Activated CD4-positive, alpha-beta T cell treated with anti-CD3 and anti-CD28 coated beads, Interleukin-2, amount 50 U/mL, for 48 hours (primary cell): ENCODE data around the gene POLN.
A peak's percentile ranks its signal among the peaks of the same experiment; 100 is the strongest.

ENCODE experiments used
- DNase-seq, 2 experiments: peaks; one replicate each; pipeline ENCODE4 v3.0.0-alpha.2; 2020

Gene POLN

GRCh38 chr4:2241410-2242353 is at the start of gene POLN, which contains the start of gene HAUS3:
Gene POLN (minus strand): TSS chr4:2242121. CDS start chr4:2229231, 12,890 bp downstream.
Gene HAUS3 (minus strand): TSS chr4:2242121. CDS start chr4:2240946, 1,175 bp downstream.
- DNase-seq: peak; percentile 99

DNA sequence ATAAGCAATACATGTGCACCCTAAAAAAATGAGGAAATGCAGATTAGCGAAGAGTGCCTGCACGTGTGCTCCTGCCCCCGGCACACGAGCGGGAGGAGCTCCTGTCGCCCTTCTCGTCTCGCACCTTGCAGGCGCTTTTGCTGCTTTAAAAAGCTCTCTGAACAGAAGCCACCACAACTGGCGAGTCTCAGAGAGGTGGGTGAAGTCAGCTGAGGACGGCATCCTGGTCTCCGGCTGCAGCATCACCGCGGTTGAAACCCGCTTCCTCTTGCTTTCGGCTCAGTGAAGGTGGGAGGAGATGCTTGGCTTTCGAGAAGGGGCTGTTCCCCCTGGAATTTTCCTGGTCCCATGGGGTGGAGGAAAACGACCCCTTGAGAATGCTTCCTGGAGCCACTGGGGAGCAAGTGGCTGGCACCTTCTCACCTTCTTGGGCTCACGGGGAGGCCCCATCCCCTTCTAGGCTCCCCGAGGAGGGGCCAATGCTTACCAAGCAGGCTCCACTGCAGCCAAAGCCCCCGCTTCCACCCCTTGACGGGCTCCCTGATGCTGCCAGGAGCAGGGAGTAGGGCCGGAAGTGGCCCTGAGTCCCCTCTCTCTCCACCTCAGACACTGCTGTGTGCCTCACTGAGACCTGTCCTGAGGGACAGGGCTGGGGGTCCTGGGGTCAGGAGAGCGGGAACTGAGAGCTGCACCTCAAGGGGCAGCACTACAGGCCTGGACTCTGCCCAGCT is 49.2 kb upstream of the POLN start:
- DNase-seq: peak; percentile 58 to 63

DNA sequence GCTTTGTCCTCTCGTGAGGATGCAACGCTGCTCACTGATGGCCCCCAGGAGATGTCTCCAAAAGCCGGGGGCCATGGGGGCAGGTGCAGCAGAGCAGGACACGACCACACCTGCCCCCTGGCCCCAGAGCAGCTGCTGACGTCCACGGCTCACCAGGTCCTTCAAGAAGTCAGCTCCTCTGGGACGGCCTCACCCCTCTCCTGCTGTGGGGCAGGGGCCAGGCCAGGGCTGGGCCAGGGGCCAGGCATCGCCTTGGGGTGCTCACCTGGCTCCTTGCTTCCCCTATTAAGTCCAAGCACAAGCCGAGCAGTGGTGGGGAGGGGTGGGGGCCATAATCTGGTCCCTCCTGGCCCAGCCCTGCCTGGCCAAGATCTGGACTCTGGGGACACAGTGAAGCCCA is 48.6 kb upstream of the POLN start:
- no peak for DNase-seq

DNA sequence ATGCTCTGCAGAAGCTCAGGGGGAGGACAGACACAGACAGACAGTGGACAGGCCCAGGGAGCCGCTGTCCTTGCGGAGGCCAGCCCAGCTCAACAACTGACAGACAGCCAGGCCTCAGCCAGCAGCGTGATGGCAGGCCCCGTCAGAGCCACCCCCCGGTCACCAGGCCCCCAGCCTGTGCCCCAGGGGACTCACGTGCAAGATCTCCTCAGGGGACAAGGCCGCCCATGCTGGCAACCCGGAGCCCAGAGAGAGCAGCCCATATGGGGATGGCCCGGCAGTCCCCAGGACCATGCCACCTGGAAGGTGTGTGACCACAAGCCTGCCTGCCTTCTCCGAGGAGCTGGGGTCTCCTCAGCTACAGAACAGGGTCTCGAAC is 48.0 kb upstream of the POLN start:
- DNase-seq: no peak

GRCh38 chr4:2289311-2289954 is 47.5 kb upstream of the POLN start:
- DNase-seq: no peak

DNA sequence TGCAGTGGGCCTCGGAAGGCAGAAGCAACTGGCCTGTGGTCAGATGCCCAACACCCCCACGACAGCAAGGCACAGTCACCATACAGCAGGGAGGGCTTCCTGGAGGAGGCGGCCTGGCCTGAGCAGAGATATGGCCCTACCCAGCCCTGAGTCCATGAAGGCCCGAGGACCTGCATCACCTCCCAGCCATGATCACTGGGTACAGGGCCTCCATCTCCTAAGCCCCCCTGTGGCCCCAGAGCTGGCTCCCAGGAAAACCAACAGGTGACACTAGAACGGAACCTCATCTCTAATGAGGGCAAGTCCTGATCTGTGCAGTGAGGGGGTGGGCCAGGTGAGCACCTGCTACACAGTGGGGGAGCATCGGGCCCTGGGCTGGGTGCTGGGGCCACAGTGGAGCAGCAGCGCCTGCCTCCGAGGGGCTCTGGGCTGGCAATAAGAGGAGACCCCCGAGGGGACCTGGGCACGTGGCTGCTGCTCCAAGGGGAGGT is 46.2 kb upstream of the POLN start:
- DNase-seq: no peak

- no peak for DNase-seq
Measured at GRCh38 chr4:2287594-2287915, 45.6 kb upstream of the POLN start.

DNA sequence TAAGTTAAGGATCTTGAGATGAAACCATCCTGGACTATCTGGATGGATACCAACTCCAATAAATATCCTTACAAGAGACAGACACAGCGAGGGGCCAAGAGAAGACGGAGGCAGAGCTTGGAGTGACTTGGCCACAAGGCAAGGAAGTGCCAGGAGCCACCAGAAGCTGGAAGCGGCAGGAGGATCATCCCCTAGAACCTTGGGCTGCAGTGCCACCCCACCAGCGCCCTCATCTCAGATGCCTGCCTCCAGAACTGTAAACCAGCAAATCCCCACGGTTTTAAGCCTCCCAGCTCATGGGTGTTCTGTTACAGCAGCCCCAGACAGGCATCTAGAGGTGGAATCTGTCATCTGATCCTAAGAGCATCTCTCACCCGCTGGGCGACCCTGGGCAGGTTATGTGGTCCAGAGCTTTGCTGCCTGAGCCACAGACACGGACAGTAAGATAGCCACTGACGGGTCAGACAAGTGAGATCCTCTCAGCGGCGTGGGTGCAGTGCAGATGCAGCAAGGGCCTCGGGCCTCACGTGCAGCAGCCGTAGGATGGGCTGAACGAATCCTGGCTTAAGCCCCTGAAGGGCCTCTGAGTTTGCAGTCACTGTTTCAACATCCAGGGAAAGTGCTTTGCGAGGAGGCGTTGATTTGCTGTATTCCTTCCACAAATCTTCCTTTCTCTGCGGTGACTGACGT is 45.1 kb upstream of the POLN start:
- no peak for DNase-seq

DNA sequence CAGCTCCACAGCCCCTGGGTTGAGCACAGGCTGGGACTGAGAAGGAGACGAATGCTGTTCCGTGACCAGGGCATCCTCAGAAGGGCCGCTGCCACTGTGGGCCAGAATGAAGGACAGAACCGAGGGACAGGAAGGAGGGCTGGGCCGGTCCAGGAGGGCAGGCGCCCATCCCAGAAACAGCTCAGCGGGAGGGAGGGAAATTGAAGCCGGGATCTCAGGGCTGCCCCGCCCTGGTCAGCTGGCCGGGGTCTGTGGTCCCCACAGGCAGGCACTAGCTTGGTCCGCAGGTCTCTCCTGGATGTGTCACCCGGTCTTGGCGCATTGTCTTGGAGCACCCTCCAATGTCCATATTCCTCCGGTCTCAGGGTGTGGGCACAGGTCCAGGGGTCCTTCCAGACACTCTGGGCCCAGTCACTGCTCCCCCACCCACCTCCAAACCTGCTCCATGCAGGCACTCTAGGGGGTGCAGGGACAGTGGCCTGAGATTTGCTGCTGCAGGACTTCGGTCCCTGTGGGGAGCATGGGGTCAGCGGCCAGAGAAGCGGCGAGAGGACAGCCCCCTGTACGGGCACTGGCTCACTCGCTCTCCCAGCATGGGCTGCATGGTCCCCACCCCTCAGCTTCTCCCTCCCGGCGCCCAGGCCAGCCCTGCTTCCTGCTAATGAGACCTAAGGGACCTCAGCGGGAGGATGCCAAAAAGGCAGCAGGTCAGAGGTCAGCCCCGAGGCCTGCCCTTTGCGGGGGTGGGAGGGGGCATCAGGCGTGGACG is 43.9 kb upstream of the POLN start:
- DNase-seq: no peak

GRCh38 chr4:2284934-2285612 is 43.2 kb upstream of the POLN start:
- DNase-seq: no peak

- no peak for DNase-seq
Measured at GRCh38 chr4:2284161-2284933, 42.4 kb upstream of the POLN start.

- DNase-seq: no peak
Measured at GRCh38 chr4:2283199-2283711, 41.3 kb upstream of the POLN start.

DNA sequence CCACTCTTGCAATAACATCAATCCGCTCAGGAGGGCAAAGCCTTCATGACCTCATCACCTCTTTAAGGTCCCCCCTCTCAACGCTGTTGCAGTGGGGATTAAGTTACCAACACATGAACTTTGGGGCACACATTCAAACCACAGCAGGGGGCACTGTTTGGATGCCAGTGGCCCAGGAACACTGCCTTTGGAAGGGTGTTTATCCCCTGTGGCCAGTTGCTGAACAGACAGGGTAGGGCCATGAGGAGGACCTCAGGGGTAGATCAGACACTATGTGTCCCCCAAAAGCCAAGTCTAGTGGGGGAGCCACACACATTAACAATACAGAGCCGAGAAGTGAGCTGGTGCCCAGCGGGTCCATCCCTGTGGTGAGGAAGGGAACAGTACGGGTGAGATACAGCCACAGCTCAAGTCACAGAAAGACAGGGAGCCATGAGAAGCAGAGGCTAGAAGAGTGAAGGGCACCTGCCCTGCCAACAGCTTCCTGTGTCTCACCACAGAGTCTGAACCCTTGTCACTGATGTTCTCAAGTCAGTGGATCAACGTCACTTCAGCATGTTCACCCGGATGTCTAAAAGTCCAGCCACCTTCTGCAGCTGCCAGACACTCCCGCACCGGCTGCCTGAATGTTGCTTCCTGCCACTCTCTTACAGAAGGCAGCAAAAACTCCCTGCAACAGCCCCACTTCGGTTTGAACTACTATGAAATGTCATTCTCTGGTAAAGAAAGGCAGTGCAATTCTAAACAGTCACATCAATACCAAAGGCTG is 39.8 kb upstream of the POLN start:
- DNase-seq: peak; percentile 43 to 60

DNA sequence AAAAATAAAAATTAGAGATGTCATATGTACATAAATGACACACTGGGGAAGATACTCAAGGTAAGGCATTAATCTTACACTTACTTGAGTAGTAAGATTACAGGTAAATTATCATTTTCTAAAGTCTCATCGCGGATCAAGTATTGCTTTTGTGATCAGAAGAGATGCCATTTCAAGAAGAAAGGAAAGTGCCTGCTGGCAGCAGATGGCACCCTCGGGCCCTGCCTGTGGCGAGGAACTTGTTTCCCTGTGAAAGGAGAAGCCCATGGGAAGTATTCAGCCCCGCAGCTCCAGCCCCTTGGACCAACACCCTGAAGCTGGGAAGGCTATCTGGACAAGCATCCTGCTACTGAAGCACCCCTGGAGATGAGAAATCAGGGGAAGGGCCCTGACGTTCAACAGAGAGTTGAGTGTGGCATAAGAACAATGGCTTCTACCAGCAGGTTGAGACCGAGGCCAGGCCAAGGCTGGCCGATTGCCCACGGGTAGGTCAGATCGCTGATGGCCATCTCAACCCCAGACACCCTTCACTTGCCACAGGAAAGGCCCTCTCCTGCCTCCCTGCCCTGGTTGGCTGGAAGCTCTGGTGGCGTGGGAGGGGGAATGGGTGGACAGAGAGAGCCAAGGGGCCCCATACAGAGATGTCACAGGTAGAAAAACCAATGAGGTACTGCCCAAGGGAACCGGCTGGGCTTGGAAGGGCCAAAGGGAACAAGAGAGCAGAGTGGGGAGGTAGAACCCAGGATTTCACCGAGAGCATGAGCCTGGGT is 38.8 kb upstream of the POLN start:
- no peak for DNase-seq

- no peak for DNase-seq
Measured at GRCh38 chr4:2277956-2278355, 36.0 kb upstream of the POLN start.

GRCh38 chr4:2276581-2277325 is 34.8 kb upstream of the POLN start:
- no peak for DNase-seq

DNA sequence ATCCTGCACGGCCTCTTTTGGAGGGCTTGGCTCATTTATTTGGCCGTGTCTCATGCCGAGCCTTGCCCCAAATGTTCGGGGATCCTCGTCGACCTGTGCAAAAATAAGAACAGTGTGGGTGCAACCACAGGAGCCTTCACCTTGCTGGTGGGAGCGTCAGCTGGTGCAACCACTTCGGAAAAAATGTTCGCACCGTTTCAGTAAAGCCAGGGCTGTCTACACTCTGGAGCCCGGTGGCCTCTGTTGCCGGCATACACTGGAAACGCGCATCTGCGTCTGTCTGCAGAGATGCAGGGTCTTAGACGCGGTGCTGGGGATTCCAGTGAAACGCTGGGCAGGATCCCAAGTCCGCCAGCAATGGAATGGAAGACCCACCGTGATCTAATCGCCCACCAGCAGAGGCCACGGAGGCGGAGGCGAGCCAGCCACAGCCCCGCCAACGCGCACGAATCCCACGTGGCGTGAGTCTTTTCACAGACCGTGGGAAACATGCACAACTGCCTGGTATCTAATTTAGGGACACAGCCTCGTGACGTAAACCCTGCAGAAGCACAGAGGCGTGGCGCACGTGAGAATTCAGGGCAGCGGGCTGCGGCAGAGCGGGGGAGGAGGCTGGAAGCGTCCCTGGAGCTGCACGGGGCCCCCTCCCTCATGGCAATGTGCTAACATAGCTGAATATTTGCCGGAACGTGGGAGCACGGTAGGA is 33.8 kb upstream of the POLN start:
- no peak for DNase-seq
